ENCODE results near the gene ZC3H18.

DNA sequence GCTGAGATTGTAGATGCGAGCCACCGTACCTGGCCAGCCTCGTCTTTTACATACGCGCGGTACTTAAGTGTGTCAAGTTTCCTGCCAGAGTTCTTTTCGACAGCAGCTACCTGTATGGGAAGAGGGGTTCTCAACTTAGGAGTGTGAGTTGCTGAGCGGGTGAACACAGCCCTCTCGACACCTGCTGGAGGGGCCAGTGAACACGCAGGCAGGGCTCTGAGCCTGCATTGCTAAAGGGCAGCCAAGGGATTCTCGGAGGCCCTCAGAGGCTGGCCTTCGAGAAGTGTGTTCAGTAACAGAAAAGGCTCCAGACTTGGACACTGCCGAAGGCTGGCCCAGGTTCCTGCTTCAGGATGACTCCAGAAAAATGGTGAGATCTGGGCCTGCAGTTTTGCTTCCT lies 6.1 kb downstream of the ZC3H18 start:
- TF ChIP-seq, protein P1, sequence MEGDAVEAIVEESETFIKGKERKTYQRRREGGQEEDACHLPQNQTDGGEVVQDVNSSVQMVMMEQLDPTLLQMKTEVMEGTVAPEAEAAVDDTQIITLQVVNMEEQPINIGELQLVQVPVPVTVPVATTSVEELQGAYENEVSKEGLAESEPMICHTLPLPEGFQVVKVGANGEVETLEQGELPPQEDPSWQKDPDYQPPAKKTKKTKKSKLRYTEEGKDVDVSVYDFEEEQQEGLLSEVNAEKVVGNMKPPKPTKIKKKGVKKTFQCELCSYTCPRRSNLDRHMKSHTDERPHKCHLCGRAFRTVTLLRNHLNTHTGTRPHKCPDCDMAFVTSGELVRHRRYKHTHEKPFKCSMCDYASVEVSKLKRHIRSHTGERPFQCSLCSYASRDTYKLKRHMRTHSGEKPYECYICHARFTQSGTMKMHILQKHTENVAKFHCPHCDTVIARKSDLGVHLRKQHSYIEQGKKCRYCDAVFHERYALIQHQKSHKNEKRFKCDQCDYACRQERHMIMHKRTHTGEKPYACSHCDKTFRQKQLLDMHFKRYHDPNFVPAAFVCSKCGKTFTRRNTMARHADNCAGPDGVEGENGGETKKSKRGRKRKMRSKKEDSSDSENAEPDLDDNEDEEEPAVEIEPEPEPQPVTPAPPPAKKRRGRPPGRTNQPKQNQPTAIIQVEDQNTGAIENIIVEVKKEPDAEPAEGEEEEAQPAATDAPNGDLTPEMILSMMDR (IDR thresholded peaks at IDR 0.05; ENCODE audit: poor library complexity): no peak
- no peak for TF ChIP-seq EZH2 (IDR thresholded peaks at IDR 0.05; ENCODE audit: borderline replicate concordance)
